Astrocyte (in vitro differentiated cells and primary cell): ENCODE measurements around the gene KRTAP3-3.

Experiments used
- CTCF ChIP-seq: IDR thresholded peaks from 2 replicates; pipeline ENCODE4 v1.5.1; 2011; ENCODE audit warnings: low read depth, mild to moderate bottlenecking, inconsistent platforms, low read length, moderate library complexity; ENCODE audit not compliant: insufficient read depth
- EZH2 ChIP-seq: IDR thresholded peaks from 2 replicates; pipeline ENCODE4 v1.6.1; 2012; ENCODE audit warnings: mild to moderate bottlenecking, low read length, inconsistent platforms; ENCODE audit not compliant: insufficient read depth

DNA sequence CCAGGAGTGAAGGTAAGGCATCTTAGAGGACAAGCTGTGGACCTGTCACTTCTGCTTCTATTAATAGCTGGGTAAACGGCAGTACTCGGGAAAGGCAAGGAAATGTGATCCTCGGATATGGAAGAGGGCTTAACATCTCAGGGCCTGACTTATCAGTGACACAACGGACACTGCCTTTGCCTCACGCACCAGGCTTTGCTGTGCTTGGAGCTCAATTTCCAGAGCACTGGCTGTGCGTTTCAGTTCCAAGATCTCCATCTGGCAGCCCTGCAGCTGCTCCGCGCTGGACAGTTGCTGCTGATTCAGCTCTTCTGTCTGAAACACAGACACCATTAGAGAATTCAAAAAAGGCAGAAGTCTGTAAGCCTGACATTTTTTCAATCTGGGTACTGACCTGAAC lies 13.4 kb downstream of the KRTAP3-3 start:
- TF ChIP-seq EZH2 (no peak), CTCF (no peak)
